K562 (cell line): Measurements from ENCODE around the gene ATP5PF. TPM values are rescaled to one million over a fixed set of nuclear protein-coding genes. Genes with fewer than 3 reads are reported as not detected.
"Not testable (repeated sequence)": the region's sequence is repeated elsewhere in the genome, so short reads cannot be mapped to it uniquely, and the experiment has no call there.

Experiments used
- ATAC-seq: fragments of 200-7000 bp; cut with Tn5 transposase; 3 replicates; pipeline ENCODE4 v1.9.1; 2020; ENCODE audit warnings: moderate library complexity
- BruUV-seq: library from RNA; stranded (reverse); fragments of 400-500 nt; replicated peaks from 2 replicates; lab custom pipeline; 2021; lab: Mats Ljungman, UMichigan
- CTCF ChIA-PET: fragments of 300-600 bp; formaldehyde crosslinking; extraction: SDS; loops from one replicate; lab custom pipeline; 2021; ENCODE audit warnings: low intra/inter-chr PET ratio; lab: Yijun Ruan, JAX
- POLR2A ChIA-PET: fragments of 300-600, 350-650 bp; sonication (Branson Sonifier 250); formaldehyde crosslinking; extraction: SDS; loops from one replicate; lab custom pipeline; 2021; ENCODE audit warnings: antibody characterized with exemption, inconsistent platforms; lab: Yijun Ruan, JAX
- DNase-seq, 4 experiments: peaks; one replicate each; pipeline versions ENCODE4 v3.0.0 to v3.0.0-alpha.2; 2011 to 2018; ENCODE audit warnings: low spot score in 3 of 4, mixed read lengths in 3 of 4; ENCODE audit errors: extremely low read depth in 1 of 4
- FAIRE-seq: peaks from 2 replicates; lab custom pipeline; 2011; peaks lifted over from hg19 to GRCh38; lab: Jason Lieb, UNC
- H2AFZ ChIP-seq: 2 replicates; pipeline ENCODE4 v1.6.0; 2011; ENCODE audit warnings: low read depth, low read length, control low read depth, inconsistent platforms
- H3K27ac ChIP-seq: fragments of 200-600 bp; 3 replicates; pipeline ENCODE4 v1.8.0; 2011; ENCODE audit warnings: low read depth, mild to moderate bottlenecking, control low read depth, inconsistent platforms, low read length, moderate library complexity, mixed read lengths; ENCODE audit errors: extremely low read depth
- H3K27me3 ChIP-seq, 2 experiments: fragments of 300-600 bp in 1 of 2; 2 replicates in 1 of 2; 3 replicates in 1 of 2; pipeline versions ENCODE4 v1.6.0 to v1.8.0; 2011; ENCODE audit warnings: inconsistent platforms in 2 of 2, low read length in 2 of 2, mild to moderate bottlenecking in 1 of 2, mixed read lengths in 1 of 2, moderate library complexity in 1 of 2; ENCODE audit not compliant: control insufficient read depth in 2 of 2, insufficient read depth in 2 of 2
- H3K36me3 ChIP-seq: fragments of 300-600 bp; 3 replicates; pipeline ENCODE4 v1.8.0; 2011; ENCODE audit warnings: mild to moderate bottlenecking, low read length, inconsistent platforms; ENCODE audit not compliant: control insufficient read depth, insufficient read depth
- H3K4me1 ChIP-seq, 2 experiments: fragments of 200-600 bp in 1 of 2; replicated peaks in 1 of 2; 2 replicates in 1 of 2; 3 replicates in 1 of 2; pipeline versions ENCODE4 v1.5.1 to v1.8.0; 2011; ENCODE audit warnings: inconsistent platforms in 2 of 2, low read length in 2 of 2, mild to moderate bottlenecking in 1 of 2, mixed read lengths in 1 of 2, moderate library complexity in 1 of 2; ENCODE audit not compliant: control insufficient read depth in 2 of 2, insufficient read depth in 2 of 2
- H3K4me2 ChIP-seq: 2 replicates; pipeline ENCODE4 v1.6.1; 2011; ENCODE audit warnings: low read length, control low read depth, inconsistent platforms, mixed read lengths; ENCODE audit not compliant: insufficient read depth
- H3K4me3 ChIP-seq: fragments of 200-600 bp; sonication (generic), shearing (Covaris generic); 2 replicates; pipeline ENCODE4 v1.5.1; 2016; ENCODE audit warnings: control low read depth, inconsistent platforms
- H3K79me2 ChIP-seq: fragments of 200-600 bp; 3 replicates; pipeline ENCODE4 v1.8.0; 2011; ENCODE audit warnings: low read length, inconsistent platforms; ENCODE audit not compliant: control insufficient read depth, insufficient read depth
- H3K9ac ChIP-seq, 2 experiments: 2 replicates each; pipeline versions ENCODE4 v1.6.0 to v1.6.1; 2011; ENCODE audit warnings: low read depth in 2 of 2, low read length in 2 of 2, control low read depth in 1 of 2, inconsistent platforms in 1 of 2, mild to moderate bottlenecking in 1 of 2, mixed read lengths in 1 of 2; ENCODE audit not compliant: insufficient read depth in 1 of 2
- H3K9me1 ChIP-seq: one replicate; pipeline ENCODE4 v1.6.0; 2011; ENCODE audit warnings: inconsistent platforms, mild to moderate bottlenecking, low read length, moderate library complexity; ENCODE audit not compliant: control insufficient read depth, insufficient read depth
- H3K9me3 ChIP-seq: replicated peaks from 2 replicates; pipeline ENCODE4 v1.5.1; 2011; ENCODE audit warnings: low read depth, low read length, inconsistent platforms; ENCODE audit not compliant: control insufficient read depth, insufficient read depth
- H4K20me1 ChIP-seq: replicated peaks from 2 replicates; pipeline ENCODE4 v1.6.1; 2011; ENCODE audit warnings: low read length, inconsistent platforms, mixed read lengths; ENCODE audit not compliant: control insufficient read depth, insufficient read depth
- ARNT ChIP-seq, 2 experiments: fragments of 450-650 bp; IDR thresholded peaks; 2 replicates each; pipeline ENCODE4 v1.6.1; 2016; ENCODE audit warnings: mild to moderate bottlenecking in 1 of 2
- CBX1 ChIP-seq: sonication (generic); IDR thresholded peaks from 2 replicates; pipeline ENCODE4 v1.6.1; 2016; ENCODE audit warnings: antibody characterized with exemption, low read depth, mild to moderate bottlenecking
- HMG20B ChIP-seq: fragments of 250-450 bp; sonication (Bioruptor Pico); IDR thresholded peaks from 2 replicates; pipeline ENCODE4 v1.5.0; 2021; ENCODE audit warnings: mild to moderate bottlenecking
- KAT2B ChIP-seq: IDR thresholded peaks from one replicate; pipeline ENCODE4 v1.6.1; 2012; ENCODE audit warnings: low read depth, mild to moderate bottlenecking, control low read depth, inconsistent platforms, low read length, moderate library complexity
- NCOA1 ChIP-seq: fragments of 450-650 bp; IDR thresholded peaks from 2 replicates; pipeline ENCODE4 v1.6.1; 2016; ENCODE audit warnings: low read depth
- ZNF444 ChIP-seq: fragments of 250-450 bp; sonication (Bioruptor Pico); IDR thresholded peaks from 2 replicates; pipeline ENCODE4 v1.4.0; 2020; ENCODE audit warnings: mild to moderate bottlenecking, moderate library complexity
- WGBS: fragments of 100-300 bp; shearing (Covaris generic); methylation state at CpG from one replicate; pipeline ENCODE4 v1.1.6; 2016; ENCODE audit warnings: low coverage, mixed read lengths; ENCODE audit not compliant: insufficient coverage; ENCODE audit errors: missing lambda C conversion rate; 5-methylcytosine and 5-hydroxymethylcytosine counted together
- in situ Hi-C: fragments of 300-500 bp; cut with MboI; formaldehyde crosslinking; loops from 4 replicates; pipeline ENCODE4 v1.15.0; 2018; ENCODE audit warnings: inconsistent platforms, mixed read lengths
- intact Hi-C: fragments of 100-400 bp; cut with micrococcal nuclease; formaldehyde crosslinking; loops from 2 replicates; pipeline ENCODE4 v1.14.2; 2022
- polyA plus RNA-seq, 8 experiments: library from polyadenylated mRNA; depleted of rRNA in 4 of 8; stranded (reverse) in 5 of 8; unstranded in 3 of 8; fragments of >200 nt; fragmentation: Nextera tagmentation in 2 of 8; fragmentation: Illumina TruSeq in 1 of 8; extraction: Ambion mirVana in 2 of 8; extraction: Trizol in 1 of 8; gene quantifications; 2 replicates each; pipeline versions ENCODE4 v1.2.1 to v1.2.3, GENCODE V29; 2011 to 2014; ENCODE audit warnings: inconsistent platforms in 1 of 8, missing spikeins in 1 of 8
- total RNA-seq, 7 experiments: library from RNA; depleted of rRNA in 6 of 7; stranded (reverse); fragments of >200 nt in 6 of 7; fragmentation: Illumina TruSeq in 2 of 7; extraction: Trizol in 2 of 7; gene quantifications; 2 replicates each; pipeline versions ENCODE4 v1.2.1 to v1.2.3, GENCODE V29; 2011 to 2021; ENCODE audit warnings: low replicate concordance in 1 of 7

The ATP5PF gene
- total and polyA plus RNA-seq, 9 of the 15 experiments (the other 6 are each of a cell fraction or from before 2014, with no cell fraction given), result 242 to 2,488 (median 533) TPM

GRCh38 chr21:25714066-25714465 is 20.6 kb downstream of the ATP5PF start:
- in situ Hi-C loops, H3K4me3 ChIP-seq, H4K20me1 ChIP-seq, FAIRE-seq, DNase-seq, BruUV-seq, H3K9me3 ChIP-seq, CTCF ChIA-PET, H3K9ac ChIP-seq, H3K9me1 ChIP-seq, H3K4me2 ChIP-seq, intact Hi-C loops, H3K79me2 ChIP-seq, H3K4me1 ChIP-seq, H3K27ac ChIP-seq, H3K36me3 ChIP-seq, POLR2A ChIA-PET, H3K27me3 ChIP-seq, H2AFZ ChIP-seq, ATAC-seq: not testable (repeated sequence)
- 86% methylated on average over 8 of the region's 10 CpGs for WGBS

- 47% methylated on average over 5 of the region's 5 CpGs for WGBS
- no peak overlapping the region for H2AFZ ChIP-seq
- no peak for TF ChIP-seq NCOA1
- TF ChIP-seq ZNF444 (CRISPR knock-in tag), result no peak
- no peak for TF ChIP-seq HMG20B (CRISPR knock-in tag)
- no peak for TF ChIP-seq KAT2B
- no peak for TF ChIP-seq CBX1
- TF ChIP-seq ARNT (IDR thresholded peaks at IDR 0.05), result no peak
These were observed 24.2 kb downstream of the ATP5PF start for GRCh38 chr21:25710550-25710949.

More at GRCh38 chr21:25710550-25710949, 24.2 kb downstream of the ATP5PF start:
- CTCF ChIA-PET, result no interaction called here
- Histone ChIP-seq H3K27ac (no peak overlapping the region), H4K20me1 (no peaks in the 10 kb centered on the region), H3K4me1 (no peaks in the 10 kb centered on the region; a peak in 1 of 5 replicates), H3K4me2 (no peak overlapping the region), H3K9me3 (no peaks in the 10 kb centered on the region), H3K4me3 (no peak overlapping the region), H3K9me1 (no peaks in the 10 kb centered on the region), H3K36me3 (no peaks in the 10 kb centered on the region; the same call in 2 of the 3 replicates), H3K27me3 (no peaks in the 10 kb centered on the region), H3K9ac (no peak overlapping the region), H3K79me2 (no peaks in the 10 kb centered on the region)
- in situ Hi-C loops (no loop called here), intact Hi-C loops (no loop called here)
- no peak; the same call in 2 of the 3 replicates for ATAC-seq
- no TSS peak for BruUV-seq
- POLR2A ChIA-PET, result interaction anchor here (0.6 kb wide), 2 partner anchors 14 to 339 kb away, joined by 3 to 4 read pairs; no protein-coding TSS in a partner anchor
- FAIRE-seq, result no peak
- DNase-seq, result no peak
